CD4-positive, alpha-beta T cell (primary cell): ENCODE measurements around the gene ENAH. TPM values are rescaled to one million over a fixed set of nuclear protein-coding genes. Genes with fewer than 3 reads are reported as not detected.

Experiments used
- ATAC-seq: fragments of 200-7000 bp; cut with Tn5 transposase; one replicate; pipeline ENCODE4 v1.10.0; 2022; ENCODE audit warnings: mild to moderate bottlenecking; ENCODE audit not compliant: poor library complexity
- CTCF ChIA-PET: fragments of 350-600 bp; sonication (Branson Sonifier 250); formaldehyde crosslinking; loops from one replicate; lab custom pipeline; 2021; ENCODE audit warnings: antibody characterized with exemption, inconsistent platforms; lab: Charles Lee
- POLR2A ChIA-PET: fragments of 350-600 bp; sonication (Branson Sonifier 250); formaldehyde crosslinking; loops from one replicate; lab custom pipeline; 2021; ENCODE audit warnings: antibody characterized with exemption, inconsistent platforms; lab: Charles Lee
- DNase-seq, 14 experiments: peaks; one replicate each; pipeline ENCODE4 v3.0.0-alpha.2; 2013 to 2020; ENCODE audit warnings: mixed read lengths in 2 of 14
- H3K27ac ChIP-seq, 2 donors: one replicate each; pipeline versions ENCODE4 v1.5.1 to v1.7.0; 2013; ENCODE audit warnings: low read length in 2 of 2, low read depth in 1 of 2, mild to moderate bottlenecking in 1 of 2
- H3K27me3 ChIP-seq, 2 experiments: 1 replicate in 1 of 2; 2 replicates in 1 of 2; pipeline versions ENCODE4 v1.6.1 to v1.7.0; 2013; ENCODE audit warnings: low read length in 2 of 2, control low read depth in 1 of 2, mild to moderate bottlenecking in 1 of 2, moderate library complexity in 1 of 2; ENCODE audit not compliant: insufficient read depth in 2 of 2, control insufficient read depth in 1 of 2
- H3K36me3 ChIP-seq: one replicate; pipeline ENCODE4 v1.6.1; 2013; ENCODE audit warnings: low read length, control low read depth; ENCODE audit not compliant: insufficient read depth
- H3K4me1 ChIP-seq: one replicate; pipeline ENCODE4 v1.6.1; 2013; ENCODE audit warnings: low read length, control low read depth; ENCODE audit not compliant: insufficient read depth
- H3K4me3 ChIP-seq: one replicate; pipeline ENCODE4 v1.5.1; 2013; ENCODE audit warnings: mild to moderate bottlenecking, low read length, moderate library complexity
- H3K9me3 ChIP-seq, 2 experiments: 1 replicate in 1 of 2; 2 replicates in 1 of 2; pipeline versions ENCODE4 v1.6.1 to v1.7.0; 2013; ENCODE audit warnings: low read length in 2 of 2, mild to moderate bottlenecking in 2 of 2, control low read depth in 1 of 2, moderate library complexity in 1 of 2; ENCODE audit not compliant: control insufficient read depth in 1 of 2, insufficient read depth in 1 of 2
- H3K27ac Mint-ChIP-seq: one replicate; pipeline ENCODE4 v1.8.0; 2020; ENCODE audit warnings: mixed read lengths
- H3K27me3 Mint-ChIP-seq: one replicate; pipeline ENCODE4 v1.8.0; 2021; ENCODE audit warnings: mixed read lengths
- H3K36me3 Mint-ChIP-seq: one replicate; pipeline ENCODE4 v1.8.0; 2021; ENCODE audit warnings: low read depth, mixed read lengths
- H3K4me1 Mint-ChIP-seq: one replicate; pipeline ENCODE4 v1.8.0; 2021; ENCODE audit warnings: low read depth, mixed read lengths
- H3K4me3 Mint-ChIP-seq: one replicate; pipeline ENCODE4 v1.8.0; 2020; ENCODE audit warnings: mild to moderate bottlenecking, mixed read lengths
- H3K9me3 Mint-ChIP-seq: one replicate; pipeline ENCODE4 v1.8.0; 2020; ENCODE audit warnings: mixed read lengths
- intact Hi-C, 2 experiments: fragments of 100-400 bp; cut with DNase I in 1 of 2; cut with micrococcal nuclease in 1 of 2; formaldehyde crosslinking; loops; one replicate each; pipeline versions ENCODE4 v1.15.1 to v1.9.0; 2023 to 2025; cut with DNase I, micrococcal nuclease
- total RNA-seq, 174 experiments: library from RNA in 2 of 174; stranded (reverse) in 2 of 174; gene quantifications; one replicate each; pipeline ENCODE4 v1.2.3 and lab custom pipeline; 2021 to 2026
- TF ChIP-seq, protein P1 (sequence below): fragments of 200-600 bp; IDR thresholded peaks from one replicate; pipeline ENCODE4 v1.8.0; 2022; ENCODE audit warnings: antibody characterized with exemption, mild to moderate bottlenecking

ENAH gene
- total RNA-seq, 2 experiments from 2014 or later: not detected

DNA sequence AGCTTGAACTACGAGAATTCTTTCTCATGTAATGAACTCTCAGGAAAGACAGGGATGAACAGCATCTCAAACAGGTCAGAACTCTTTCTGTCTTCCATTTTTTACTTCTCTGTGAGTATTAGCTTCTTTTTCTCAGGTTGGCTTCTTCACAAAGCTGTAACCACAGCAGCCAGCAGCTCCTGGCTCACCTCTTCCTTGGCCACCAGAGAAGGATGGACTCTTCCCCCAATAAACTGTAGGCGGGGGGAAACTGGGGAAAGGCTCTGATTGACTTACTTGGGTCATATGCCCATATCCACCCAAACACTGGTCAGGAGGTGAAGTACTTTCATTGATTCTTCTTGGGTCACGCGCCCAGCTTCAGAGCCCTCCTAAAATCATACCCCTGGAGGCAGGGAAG lies 14.4 kb upstream of the ENAH start:
- DNase-seq (no peak), ATAC-seq (no peak)
- H3K4me1 ChIP-seq: no peaks in the 10 kb centered on the region
- Mint-ChIP-seq H3K27ac (no peak overlapping the region), H3K9me3 (no peaks in the 10 kb centered on the region), H3K4me1 (no peaks in the 10 kb centered on the region), H3K4me3 (no peak overlapping the region), H3K36me3 (no peaks in the 10 kb centered on the region), H3K27me3 (no peaks in the 10 kb centered on the region)
- no peaks in the 10 kb centered on the region for H3K36me3 ChIP-seq
- H3K27me3 ChIP-seq: no peaks in the 10 kb centered on the region
- no peak overlapping the region for H3K4me3 ChIP-seq
- H3K27ac ChIP-seq: no peak overlapping the region
- ChIA-PET POLR2A (no interaction called here), CTCF (no interaction called here)
- H3K9me3 ChIP-seq: no peaks in the 10 kb centered on the region
- intact Hi-C loops: no loop called here
- TF ChIP-seq, protein P1, sequence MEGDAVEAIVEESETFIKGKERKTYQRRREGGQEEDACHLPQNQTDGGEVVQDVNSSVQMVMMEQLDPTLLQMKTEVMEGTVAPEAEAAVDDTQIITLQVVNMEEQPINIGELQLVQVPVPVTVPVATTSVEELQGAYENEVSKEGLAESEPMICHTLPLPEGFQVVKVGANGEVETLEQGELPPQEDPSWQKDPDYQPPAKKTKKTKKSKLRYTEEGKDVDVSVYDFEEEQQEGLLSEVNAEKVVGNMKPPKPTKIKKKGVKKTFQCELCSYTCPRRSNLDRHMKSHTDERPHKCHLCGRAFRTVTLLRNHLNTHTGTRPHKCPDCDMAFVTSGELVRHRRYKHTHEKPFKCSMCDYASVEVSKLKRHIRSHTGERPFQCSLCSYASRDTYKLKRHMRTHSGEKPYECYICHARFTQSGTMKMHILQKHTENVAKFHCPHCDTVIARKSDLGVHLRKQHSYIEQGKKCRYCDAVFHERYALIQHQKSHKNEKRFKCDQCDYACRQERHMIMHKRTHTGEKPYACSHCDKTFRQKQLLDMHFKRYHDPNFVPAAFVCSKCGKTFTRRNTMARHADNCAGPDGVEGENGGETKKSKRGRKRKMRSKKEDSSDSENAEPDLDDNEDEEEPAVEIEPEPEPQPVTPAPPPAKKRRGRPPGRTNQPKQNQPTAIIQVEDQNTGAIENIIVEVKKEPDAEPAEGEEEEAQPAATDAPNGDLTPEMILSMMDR: no peak

DNA sequence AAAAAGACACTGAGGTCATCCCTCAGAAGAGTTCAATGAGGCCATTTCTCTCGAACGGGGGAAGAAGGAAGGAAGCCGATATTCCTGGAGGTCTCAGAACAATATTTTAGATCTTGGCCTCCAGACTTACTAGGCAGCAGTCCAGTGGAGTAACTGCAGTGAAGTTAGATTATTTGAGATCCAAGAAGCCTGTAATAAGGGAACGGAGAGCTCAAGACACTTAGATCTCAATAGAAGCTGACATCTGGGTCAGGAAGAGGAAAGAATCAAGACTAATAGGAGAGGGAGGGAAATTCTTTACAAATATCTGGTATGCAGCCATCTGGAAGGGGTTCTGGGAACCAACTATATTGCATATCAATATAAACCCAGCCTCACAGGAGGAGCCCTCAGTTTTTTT lies 13.6 kb upstream of the ENAH start:
- POLR2A ChIA-PET: no interaction called here
- no peak overlapping the region for H3K27ac Mint-ChIP-seq
- H3K9me3 ChIP-seq: no peaks in the 10 kb centered on the region

DNA sequence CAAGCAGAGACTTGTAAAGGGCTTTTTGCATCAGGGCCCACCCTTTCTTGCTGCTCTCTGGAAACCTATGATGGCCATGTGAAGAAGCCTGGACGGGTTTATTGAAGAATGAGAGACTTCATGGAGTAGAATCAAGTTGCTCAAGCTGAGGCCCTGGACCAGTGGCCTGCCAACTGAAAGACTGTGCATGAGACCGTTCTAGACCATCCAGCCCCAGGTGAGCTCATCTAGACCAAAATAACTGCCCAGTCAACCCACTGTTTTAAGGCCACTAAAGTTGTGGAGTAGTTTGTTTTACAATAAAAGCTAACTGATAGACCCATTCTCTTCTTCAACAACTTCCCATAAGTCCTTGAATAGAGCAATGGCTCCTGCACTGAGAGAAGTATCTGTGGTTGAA lies 11.8 kb upstream of the ENAH start:
- Histone ChIP-seq H3K4me1 (no peaks in the 10 kb centered on the region), H3K27me3 (no peaks in the 10 kb centered on the region), H3K36me3 (no peaks in the 10 kb centered on the region), H3K4me3 (no peak overlapping the region), H3K27ac (no peak overlapping the region), H3K9me3 (no peaks in the 10 kb centered on the region)
- no peaks in the 10 kb centered on the region for H3K27me3 Mint-ChIP-seq
- no peak for DNase-seq
- no peaks in the 10 kb centered on the region for H3K36me3 Mint-ChIP-seq
- CTCF ChIA-PET: no interaction called here
- no peaks in the 10 kb centered on the region for H3K9me3 Mint-ChIP-seq
- H3K4me3 Mint-ChIP-seq: no peak overlapping the region
- POLR2A ChIA-PET: no interaction called here
- TF ChIP-seq, protein P1: no peak
- intact Hi-C loops: no loop called here
- no peak overlapping the region for H3K27ac Mint-ChIP-seq
- no peaks in the 10 kb centered on the region for H3K4me1 Mint-ChIP-seq
- no peak for ATAC-seq

More for the DNA sequence above, 13.6 kb upstream of the ENAH start:
- Histone ChIP-seq H3K4me3 (no peak overlapping the region), H3K4me1 (no peaks in the 10 kb centered on the region), H3K36me3 (no peaks in the 10 kb centered on the region), H3K27me3 (no peaks in the 10 kb centered on the region), H3K27ac (no peak overlapping the region)
- ATAC-seq: no peak
- intact Hi-C loops: no loop called here
- no peak for DNase-seq
- no peaks in the 10 kb centered on the region for H3K36me3 Mint-ChIP-seq
- CTCF ChIA-PET: no interaction called here
- H3K4me3 Mint-ChIP-seq: no peak overlapping the region
- TF ChIP-seq, protein P1: no peak
- H3K4me1 Mint-ChIP-seq: no peaks in the 10 kb centered on the region
- no peaks in the 10 kb centered on the region for H3K9me3 Mint-ChIP-seq
- H3K27me3 Mint-ChIP-seq: no peaks in the 10 kb centered on the region
